Measurements from ENCODE around the gene AMIGO2. TPM values are rescaled to one million over a fixed set of nuclear protein-coding genes. Genes with fewer than 3 reads are reported as not detected.

The AMIGO2 gene
- total and polyA plus RNA-seq, 9 of the 15 experiments (the other 6 are each of a cell fraction or from before 2014, with no cell fraction given): 2.0 to 8.3 (median 3.8) TPM

DNA sequence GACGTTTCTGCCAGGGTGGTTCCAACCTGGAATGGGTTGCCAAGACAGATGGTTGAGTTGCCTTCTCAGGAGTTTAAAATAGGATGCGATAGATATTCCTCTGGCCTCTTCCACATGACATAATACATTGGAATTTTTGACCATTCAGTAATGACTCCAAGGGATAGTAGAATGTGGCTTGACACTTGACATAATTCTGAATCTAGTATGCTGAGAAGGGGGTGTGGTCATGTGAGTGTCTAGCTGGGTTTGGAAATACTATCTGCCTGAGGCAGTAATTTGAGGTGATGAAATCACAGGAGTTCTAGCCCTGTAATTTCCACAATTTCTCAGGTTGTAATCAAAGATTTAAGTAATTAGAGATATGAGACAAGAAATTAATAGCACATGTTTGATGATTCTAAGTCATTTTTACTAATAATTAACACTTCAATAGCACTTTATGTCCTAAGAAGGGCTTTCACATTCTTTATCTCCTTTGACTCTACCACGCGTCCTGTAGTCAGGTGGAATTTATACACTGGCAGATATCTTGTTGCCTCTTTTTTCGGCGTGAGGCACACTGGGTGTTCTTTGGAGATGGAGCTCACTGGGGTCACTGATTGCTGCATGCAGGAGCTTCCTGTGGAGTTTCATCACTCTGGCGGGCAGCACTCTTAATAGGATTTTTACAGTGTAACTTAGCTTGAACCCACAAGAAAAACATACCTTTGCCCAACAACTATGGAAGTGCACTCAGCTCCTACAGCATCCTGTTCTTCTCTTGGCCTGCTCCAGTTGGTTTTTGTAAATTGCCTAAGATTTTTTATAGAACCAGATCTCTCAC lies 3.2 kb upstream of the AMIGO2 start (continued):
- TF ChIP-seq, protein P1, sequence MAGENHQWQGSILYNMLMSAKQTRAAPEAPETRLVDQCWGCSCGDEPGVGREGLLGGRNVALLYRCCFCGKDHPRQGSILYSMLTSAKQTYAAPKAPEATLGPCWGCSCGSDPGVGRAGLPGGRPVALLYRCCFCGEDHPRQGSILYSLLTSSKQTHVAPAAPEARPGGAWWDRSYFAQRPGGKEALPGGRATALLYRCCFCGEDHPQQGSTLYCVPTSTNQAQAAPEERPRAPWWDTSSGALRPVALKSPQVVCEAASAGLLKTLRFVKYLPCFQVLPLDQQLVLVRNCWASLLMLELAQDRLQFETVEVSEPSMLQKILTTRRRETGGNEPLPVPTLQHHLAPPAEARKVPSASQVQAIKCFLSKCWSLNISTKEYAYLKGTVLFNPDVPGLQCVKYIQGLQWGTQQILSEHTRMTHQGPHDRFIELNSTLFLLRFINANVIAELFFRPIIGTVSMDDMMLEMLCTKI (IDR thresholded peaks at IDR 0.05; ENCODE audit: partially characterized antibody): no peak
- no peak for TF ChIP-seq NUFIP1 (IDR thresholded peaks at IDR 0.05; ENCODE audit: partially characterized antibody)
- TF ChIP-seq XRCC5 (IDR thresholded peaks at IDR 0.05; ENCODE audit: low read depth, low read length): no peak
- TF ChIP-seq, protein P2, sequence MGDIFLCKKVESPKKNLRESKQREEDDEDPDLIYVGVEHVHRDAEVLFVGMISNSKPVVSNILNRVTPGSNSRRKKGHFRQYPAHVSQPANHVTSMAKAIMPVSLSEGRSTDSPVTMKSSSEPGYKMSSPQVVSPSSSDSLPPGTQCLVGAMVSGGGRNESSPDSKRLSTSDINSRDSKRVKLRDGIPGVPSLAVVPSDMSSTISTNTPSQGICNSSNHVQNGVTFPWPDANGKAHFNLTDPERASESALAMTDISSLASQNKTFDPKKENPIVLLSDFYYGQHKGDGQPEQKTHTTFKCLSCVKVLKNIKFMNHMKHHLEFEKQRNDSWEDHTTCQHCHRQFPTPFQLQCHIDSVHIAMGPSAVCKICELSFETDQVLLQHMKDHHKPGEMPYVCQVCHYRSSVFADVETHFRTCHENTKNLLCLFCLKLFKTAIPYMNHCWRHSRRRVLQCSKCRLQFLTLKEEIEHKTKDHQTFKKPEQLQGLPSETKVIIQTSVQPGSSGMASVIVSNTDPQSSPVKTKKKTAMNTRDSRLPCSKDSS (IDR thresholded peaks at IDR 0.05; ENCODE audit: low read depth, partially characterized antibody): no peak
- no peak for TF ChIP-seq HMG20A (CRISPR knock-in tag; conservative IDR thresholded peaks at IDR 0.05)
- no peak for TF ChIP-seq RAD51 (IDR thresholded peaks at IDR 0.05; ENCODE audit: borderline replicate concordance, low read depth)
- TF ChIP-seq, protein P3, sequence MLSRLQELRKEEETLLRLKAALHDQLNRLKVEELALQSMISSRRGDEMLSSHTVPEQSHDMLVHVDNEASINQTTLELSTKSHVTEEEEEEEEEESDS (CRISPR knock-in tag; IDR thresholded peaks at IDR 0.05): no peak
- TF ChIP-seq, protein P4, sequence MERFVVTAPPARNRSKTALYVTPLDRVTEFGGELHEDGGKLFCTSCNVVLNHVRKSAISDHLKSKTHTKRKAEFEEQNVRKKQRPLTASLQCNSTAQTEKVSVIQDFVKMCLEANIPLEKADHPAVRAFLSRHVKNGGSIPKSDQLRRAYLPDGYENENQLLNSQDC (CRISPR knock-in tag; IDR thresholded peaks at IDR 0.05): no peak
- TF ChIP-seq ARID1B (IDR thresholded peaks at IDR 0.05): peak; percentile 43
- no peak for TF ChIP-seq DIDO1 (tag; IDR thresholded peaks at IDR 0.05; ENCODE audit: low read depth)
- TF ChIP-seq SMARCA4 (IDR thresholded peaks at IDR 0.05): 0 out of 2 replicates have a peak, but pooled peaks have one; percentile 37
- no peak for TF ChIP-seq CXXC5 (CRISPR knock-in tag; IDR thresholded peaks at IDR 0.05)
- no peak for TF ChIP-seq ZNF699 (CRISPR knock-in tag; IDR thresholded peaks at IDR 0.05; ENCODE audit: insufficient replicate concordance)
- no peak for TF ChIP-seq LARP7 (IDR thresholded peaks at IDR 0.05)
- no peak for TF ChIP-seq PATZ1 (CRISPR knock-in tag; IDR thresholded peaks at IDR 0.05; ENCODE audit: borderline replicate concordance)
- TF ChIP-seq RREB1 (CRISPR knock-in tag; IDR thresholded peaks at IDR 0.05): no peak
- TF ChIP-seq DPF2 (IDR thresholded peaks at IDR 0.05): peak; percentile 44; the same call in 1 of the 2 replicates
